K562 (cell line): ENCODE data around the gene APOBEC3A. TPM values are rescaled to one million over a fixed set of nuclear protein-coding genes. Genes with fewer than 3 reads are reported as not detected.

Source experiments
- AFF1 ChIP-seq, 2 experiments: fragments of 450-650 bp; IDR thresholded peaks; 2 replicates each; pipeline ENCODE4 v1.6.1; 2018; ENCODE audit warnings: mild to moderate bottlenecking in 2 of 2, low read depth in 1 of 2; ENCODE audit not compliant: partially characterized antibody in 2 of 2
- LCOR ChIP-seq: sonication (generic); formaldehyde crosslinking; IDR thresholded peaks from 2 replicates; pipeline ENCODE4 v1.8.0; 2022; ENCODE audit warnings: mild to moderate bottlenecking, missing genetic modification reagents
- ZNF239 ChIP-seq: fragments of 250-450 bp; sonication (Bioruptor Pico); IDR thresholded peaks from 2 replicates; pipeline ENCODE4 v1.4.0; 2020; ENCODE audit warnings: mild to moderate bottlenecking
- polyA plus RNA-seq, 8 experiments: library from polyadenylated mRNA; depleted of rRNA in 4 of 8; stranded (reverse) in 5 of 8; unstranded in 3 of 8; fragments of >200 nt; fragmentation: Nextera tagmentation in 2 of 8; fragmentation: Illumina TruSeq in 1 of 8; extraction: Ambion mirVana in 2 of 8; extraction: Trizol in 1 of 8; gene quantifications; 2 replicates each; pipeline versions ENCODE4 v1.2.1 to v1.2.3, GENCODE V29; 2011 to 2014; ENCODE audit warnings: inconsistent platforms in 1 of 8, missing spikeins in 1 of 8
- total RNA-seq, 7 experiments: library from RNA; depleted of rRNA in 6 of 7; stranded (reverse); fragments of >200 nt in 6 of 7; fragmentation: Illumina TruSeq in 2 of 7; extraction: Trizol in 2 of 7; gene quantifications; 2 replicates each; pipeline versions ENCODE4 v1.2.1 to v1.2.3, GENCODE V29; 2011 to 2021; ENCODE audit warnings: low replicate concordance in 1 of 7
- TF ChIP-seq, protein P1 (sequence below): sonication (generic); formaldehyde crosslinking; IDR thresholded peaks from 2 replicates; pipeline ENCODE4 v1.8.1; 2023; ENCODE audit warnings: missing genetic modification reagents, mild to moderate bottlenecking, borderline replicate concordance

Gene APOBEC3A
- total and polyA plus RNA-seq, 9 of the 15 experiments (the other 6 are each of a cell fraction or from before 2014, with no cell fraction given) = 0.04 TPM; not detected in 8

- TF ChIP-seq, protein P1, sequence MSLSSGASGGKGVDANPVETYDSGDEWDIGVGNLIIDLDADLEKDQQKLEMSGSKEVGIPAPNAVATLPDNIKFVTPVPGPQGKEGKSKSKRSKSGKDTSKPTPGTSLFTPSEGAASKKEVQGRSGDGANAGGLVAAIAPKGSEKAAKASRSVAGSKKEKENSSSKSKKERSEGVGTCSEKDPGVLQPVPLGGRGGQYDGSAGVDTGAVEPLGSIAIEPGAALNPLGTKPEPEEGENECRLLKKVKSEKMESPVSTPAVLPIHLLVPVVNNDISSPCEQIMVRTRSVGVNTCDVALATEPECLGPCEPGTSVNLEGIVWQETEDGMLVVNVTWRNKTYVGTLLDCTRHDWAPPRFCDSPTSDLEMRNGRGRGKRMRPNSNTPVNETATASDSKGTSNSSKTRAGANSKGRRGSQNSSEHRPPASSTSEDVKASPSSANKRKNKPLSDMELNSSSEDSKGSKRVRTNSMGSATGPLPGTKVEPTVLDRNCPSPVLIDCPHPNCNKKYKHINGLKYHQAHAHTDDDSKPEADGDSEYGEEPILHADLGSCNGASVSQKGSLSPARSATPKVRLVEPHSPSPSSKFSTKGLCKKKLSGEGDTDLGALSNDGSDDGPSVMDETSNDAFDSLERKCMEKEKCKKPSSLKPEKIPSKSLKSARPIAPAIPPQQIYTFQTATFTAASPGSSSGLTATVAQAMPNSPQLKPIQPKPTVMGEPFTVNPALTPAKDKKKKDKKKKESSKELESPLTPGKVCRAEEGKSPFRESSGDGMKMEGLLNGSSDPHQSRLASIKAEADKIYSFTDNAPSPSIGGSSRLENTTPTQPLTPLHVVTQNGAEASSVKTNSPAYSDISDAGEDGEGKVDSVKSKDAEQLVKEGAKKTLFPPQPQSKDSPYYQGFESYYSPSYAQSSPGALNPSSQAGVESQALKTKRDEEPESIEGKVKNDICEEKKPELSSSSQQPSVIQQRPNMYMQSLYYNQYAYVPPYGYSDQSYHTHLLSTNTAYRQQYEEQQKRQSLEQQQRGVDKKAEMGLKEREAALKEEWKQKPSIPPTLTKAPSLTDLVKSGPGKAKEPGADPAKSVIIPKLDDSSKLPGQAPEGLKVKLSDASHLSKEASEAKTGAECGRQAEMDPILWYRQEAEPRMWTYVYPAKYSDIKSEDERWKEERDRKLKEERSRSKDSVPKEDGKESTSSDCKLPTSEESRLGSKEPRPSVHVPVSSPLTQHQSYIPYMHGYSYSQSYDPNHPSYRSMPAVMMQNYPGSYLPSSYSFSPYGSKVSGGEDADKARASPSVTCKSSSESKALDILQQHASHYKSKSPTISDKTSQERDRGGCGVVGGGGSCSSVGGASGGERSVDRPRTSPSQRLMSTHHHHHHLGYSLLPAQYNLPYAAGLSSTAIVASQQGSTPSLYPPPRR (CRISPR knock-in tag) = no peak
- TF ChIP-seq AFF1 (IDR thresholded peaks at IDR 0.05; ENCODE audit: low read depth in 1 of 2, partially characterized antibody in 2 of 2) (no peak), LCOR (CRISPR knock-in tag) (no peak), ZNF239 (CRISPR knock-in tag) (no peak)
Observed at GRCh38 chr22:38944653-38945052, 12.8 kb upstream of the APOBEC3A start (continued).
